ENCODE measurements around the gene SEC16A.

- TF ChIP-seq CTCF (IDR thresholded peaks at IDR 0.05) = no peak
- no peak for TF ChIP-seq POLR2A (IDR thresholded peaks at IDR 0.05)
Measured at GRCh38 chr9:136473354-136473721, 9.5 kb downstream of the SEC16A start.
